ENCODE data around the gene KRTAP4-16.
"Not testable (repeated sequence)": the region's sequence is repeated elsewhere in the genome, so short reads cannot be mapped to it uniquely, and the experiment has no call there.

- TF ChIP-seq, protein P1, sequence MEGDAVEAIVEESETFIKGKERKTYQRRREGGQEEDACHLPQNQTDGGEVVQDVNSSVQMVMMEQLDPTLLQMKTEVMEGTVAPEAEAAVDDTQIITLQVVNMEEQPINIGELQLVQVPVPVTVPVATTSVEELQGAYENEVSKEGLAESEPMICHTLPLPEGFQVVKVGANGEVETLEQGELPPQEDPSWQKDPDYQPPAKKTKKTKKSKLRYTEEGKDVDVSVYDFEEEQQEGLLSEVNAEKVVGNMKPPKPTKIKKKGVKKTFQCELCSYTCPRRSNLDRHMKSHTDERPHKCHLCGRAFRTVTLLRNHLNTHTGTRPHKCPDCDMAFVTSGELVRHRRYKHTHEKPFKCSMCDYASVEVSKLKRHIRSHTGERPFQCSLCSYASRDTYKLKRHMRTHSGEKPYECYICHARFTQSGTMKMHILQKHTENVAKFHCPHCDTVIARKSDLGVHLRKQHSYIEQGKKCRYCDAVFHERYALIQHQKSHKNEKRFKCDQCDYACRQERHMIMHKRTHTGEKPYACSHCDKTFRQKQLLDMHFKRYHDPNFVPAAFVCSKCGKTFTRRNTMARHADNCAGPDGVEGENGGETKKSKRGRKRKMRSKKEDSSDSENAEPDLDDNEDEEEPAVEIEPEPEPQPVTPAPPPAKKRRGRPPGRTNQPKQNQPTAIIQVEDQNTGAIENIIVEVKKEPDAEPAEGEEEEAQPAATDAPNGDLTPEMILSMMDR (conservative IDR thresholded peaks at IDR 0.05), result not testable (repeated sequence)
- TF ChIP-seq ZFX (IDR thresholded peaks at IDR 0.05), result not testable (repeated sequence)
Measured at GRCh38 chr17:41139865-41140264, 37.9 kb upstream of the KRTAP4-16 start.
